Measurements from ENCODE around the gene TIMP2. TPM values are rescaled to one million over a fixed set of nuclear protein-coding genes. Genes with fewer than 3 reads are reported as not detected.
"Not testable (repeated sequence)": the region's sequence is repeated elsewhere in the genome, so short reads cannot be mapped to it uniquely, and the experiment has no call there.

The TIMP2 gene
- total RNA-seq, 1 experiment from 2014 or later = 147 TPM

GRCh38 chr17:78908426-78908825 lies 16.8 kb downstream of the TIMP2 start:
- no peak for DNase-seq (ENCODE audit: low read depth)

- DNase-seq (ENCODE audit: low read depth) = no peak
Observed at GRCh38 chr17:78905541-78905940, 19.6 kb downstream of the TIMP2 start.

GRCh38 chr17:78905116-78905515 lies 20.1 kb downstream of the TIMP2 start:
- DNase-seq (ENCODE audit: low read depth) = no peak

GRCh38 chr17:78904371-78904770 lies 20.8 kb downstream of the TIMP2 start:
- DNase-seq (ENCODE audit: low read depth) = no peak

- no peak for DNase-seq (ENCODE audit: low read depth)
Observed at GRCh38 chr17:78903101-78903779, 21.9 kb downstream of the TIMP2 start, which contains the start of gene CEP295NL. TSS of gene CEP295NL (minus strand) at chr17:78903201. CDS start at chr17:78901828, 1,373 bp downstream.

- not testable (repeated sequence) for DNase-seq (ENCODE audit: low read depth)
Observed at GRCh38 chr17:78902231-78902630, 23.0 kb downstream of the TIMP2 start.

- DNase-seq (ENCODE audit: low read depth) = no peak
Observed at GRCh38 chr17:78901806-78902205, 23.4 kb downstream of the TIMP2 start.

- DNase-seq (ENCODE audit: low read depth) = no peak
Observed at GRCh38 chr17:78900816-78901215, 24.4 kb downstream of the TIMP2 start.

- DNase-seq (ENCODE audit: low read depth) = no peak
Observed at GRCh38 chr17:78899361-78900260, 25.6 kb downstream of the TIMP2 start.

GRCh38 chr17:78898947-78899346 lies 26.2 kb downstream of the TIMP2 start:
- DNase-seq (ENCODE audit: low read depth) = no peak

GRCh38 chr17:78898075-78898836 lies 26.9 kb downstream of the TIMP2 start:
- no peak for DNase-seq (ENCODE audit: low read depth)

- no peak for DNase-seq (ENCODE audit: low read depth)
Observed at GRCh38 chr17:78897664-78898047, 27.5 kb downstream of the TIMP2 start.

GRCh38 chr17:78896834-78897663 lies 28.1 kb downstream of the TIMP2 start:
- DNase-seq (ENCODE audit: low read depth) = no peak

- DNase-seq (ENCODE audit: low read depth) = no peak
Observed at GRCh38 chr17:78896091-78896833, 28.9 kb downstream of the TIMP2 start.

GRCh38 chr17:78895322-78895721 lies 29.9 kb downstream of the TIMP2 start:
- no peak for DNase-seq (ENCODE audit: low read depth)

- DNase-seq (ENCODE audit: low read depth) = no peak
Observed at GRCh38 chr17:78893684-78894083, 31.5 kb downstream of the TIMP2 start.

- DNase-seq (ENCODE audit: low read depth) = no peak
Observed at GRCh38 chr17:78892936-78893379, 32.2 kb downstream of the TIMP2 start.

- DNase-seq (ENCODE audit: low read depth) = no peak
Observed at GRCh38 chr17:78892520-78892919, 32.7 kb downstream of the TIMP2 start.

GRCh38 chr17:78892062-78892456 lies 33.1 kb downstream of the TIMP2 start:
- no peak for DNase-seq (ENCODE audit: low read depth)

GRCh38 chr17:78891406-78892061 lies 33.7 kb downstream of the TIMP2 start:
- no peak for DNase-seq (ENCODE audit: low read depth)

All from RPMI7951 (cell line).